OCI-LY1 (cell line): ENCODE data around the gene SMIM33.

Source experiments
- EZH2 ChIP-seq: fragments of 200-600 bp; sonication (generic), shearing (Covaris generic); IDR thresholded peaks from 2 replicates; pipeline ENCODE4 v1.8.0; 2017; ENCODE audit warnings: borderline replicate concordance, mixed run types, mild to moderate bottlenecking, antibody characterized with exemption, low read length, moderate library complexity, mixed read lengths
- TF ChIP-seq, protein P1 (sequence below): fragments of 200-600 bp; sonication (generic), shearing (Covaris generic); IDR thresholded peaks from 2 replicates; pipeline ENCODE4 v1.5.1; 2017; ENCODE audit warnings: mild to moderate bottlenecking, antibody characterized with exemption, low read length, moderate library complexity, mixed read lengths

DNA sequence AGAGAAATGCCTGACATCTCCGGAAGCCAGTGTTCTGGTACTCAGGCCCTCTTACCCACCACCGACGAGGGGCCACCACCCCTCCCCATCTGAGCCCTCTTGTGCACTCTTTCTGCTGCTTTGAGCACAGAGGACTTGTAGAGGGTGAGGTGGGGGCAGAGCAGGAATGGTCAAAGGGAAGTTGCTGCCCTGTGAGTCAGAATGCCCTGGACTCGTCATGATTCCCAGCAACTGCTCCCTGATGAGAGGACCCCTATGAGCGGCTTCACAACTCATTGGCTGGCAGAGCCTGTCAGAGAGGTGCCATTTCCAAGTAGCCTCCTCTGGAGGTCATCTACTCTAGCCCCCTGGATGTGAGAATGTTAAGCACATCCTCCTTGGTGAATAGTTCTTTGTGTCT, 9.1 kb upstream of the SMIM33 start:
- TF ChIP-seq, protein P1, sequence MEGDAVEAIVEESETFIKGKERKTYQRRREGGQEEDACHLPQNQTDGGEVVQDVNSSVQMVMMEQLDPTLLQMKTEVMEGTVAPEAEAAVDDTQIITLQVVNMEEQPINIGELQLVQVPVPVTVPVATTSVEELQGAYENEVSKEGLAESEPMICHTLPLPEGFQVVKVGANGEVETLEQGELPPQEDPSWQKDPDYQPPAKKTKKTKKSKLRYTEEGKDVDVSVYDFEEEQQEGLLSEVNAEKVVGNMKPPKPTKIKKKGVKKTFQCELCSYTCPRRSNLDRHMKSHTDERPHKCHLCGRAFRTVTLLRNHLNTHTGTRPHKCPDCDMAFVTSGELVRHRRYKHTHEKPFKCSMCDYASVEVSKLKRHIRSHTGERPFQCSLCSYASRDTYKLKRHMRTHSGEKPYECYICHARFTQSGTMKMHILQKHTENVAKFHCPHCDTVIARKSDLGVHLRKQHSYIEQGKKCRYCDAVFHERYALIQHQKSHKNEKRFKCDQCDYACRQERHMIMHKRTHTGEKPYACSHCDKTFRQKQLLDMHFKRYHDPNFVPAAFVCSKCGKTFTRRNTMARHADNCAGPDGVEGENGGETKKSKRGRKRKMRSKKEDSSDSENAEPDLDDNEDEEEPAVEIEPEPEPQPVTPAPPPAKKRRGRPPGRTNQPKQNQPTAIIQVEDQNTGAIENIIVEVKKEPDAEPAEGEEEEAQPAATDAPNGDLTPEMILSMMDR: no peak
- TF ChIP-seq EZH2: no peak
